ENCODE results near the gene CBFA2T3.
"Not testable (repeated sequence)": the region's sequence is repeated elsewhere in the genome, so short reads cannot be mapped to it uniquely, and the experiment has no call there.

Gene CBFA2T3

GRCh38 chr16:88922114-88922825 is 54.7 kb downstream of the CBFA2T3 start:
- DNase-seq, result no peak

GRCh38 chr16:88921591-88921990 is 55.4 kb downstream of the CBFA2T3 start:
- no peak for DNase-seq

- no peak for DNase-seq
Observed at GRCh38 chr16:88920618-88921590, 56.1 kb downstream of the CBFA2T3 start.

GRCh38 chr16:88919936-88920335 is 57.1 kb downstream of the CBFA2T3 start:
- DNase-seq, result no peak

- DNase-seq, result not testable (repeated sequence)
Observed at GRCh38 chr16:88918896-88919295, 58.1 kb downstream of the CBFA2T3 start.

GRCh38 chr16:88917915-88918627 is 58.9 kb downstream of the CBFA2T3 start:
- no peak for DNase-seq

- DNase-seq, result no peak
Observed at GRCh38 chr16:88917146-88917914, 59.7 kb downstream of the CBFA2T3 start.

- no peak for DNase-seq
Observed at GRCh38 chr16:88915639-88916327, 61.2 kb downstream of the CBFA2T3 start.

GRCh38 chr16:88914750-88915368 is 62.1 kb downstream of the CBFA2T3 start:
- DNase-seq, result no peak

GRCh38 chr16:88913870-88914269 is 63.1 kb downstream of the CBFA2T3 start:
- no peak for DNase-seq

- DNase-seq, result no peak
Observed at GRCh38 chr16:88913001-88913612, 63.9 kb downstream of the CBFA2T3 start.

- DNase-seq, result no peak
Observed at GRCh38 chr16:88912556-88912955, 64.5 kb downstream of the CBFA2T3 start.

- no peak for DNase-seq
Observed at GRCh38 chr16:88911946-88912310, 65.1 kb downstream of the CBFA2T3 start.

GRCh38 chr16:88911136-88911945 is 65.7 kb downstream of the CBFA2T3 start:
- no peak for DNase-seq

- no peak for DNase-seq
Observed at GRCh38 chr16:88910284-88911135, 66.5 kb downstream of the CBFA2T3 start.

GRCh38 chr16:88909431-88910210 is 67.4 kb downstream of the CBFA2T3 start:
- no peak for DNase-seq

- no peak for DNase-seq
Observed at GRCh38 chr16:88908307-88908706, 68.7 kb downstream of the CBFA2T3 start.

- DNase-seq, result no peak
Observed at GRCh38 chr16:88907768-88908167, 69.2 kb downstream of the CBFA2T3 start.

All from T-helper 2 cell (primary cell).